Activated CD4-positive, alpha-beta memory T cell treated with anti-CD3 and anti-CD28 coated beads for 36 hours (primary cell): ENCODE measurements around the gene PIGN. TPM values are rescaled to one million over a fixed set of nuclear protein-coding genes. Genes with fewer than 3 reads are reported as not detected.
"Not testable (repeated sequence)": the region's sequence is repeated elsewhere in the genome, so short reads cannot be mapped to it uniquely, and the experiment has no call there.

ENCODE experiments used
- CTCF ChIA-PET: fragments of 350-600 bp; sonication (Branson Sonifier 250); formaldehyde crosslinking; loops from one replicate; lab custom pipeline; 2021; ENCODE audit warnings: antibody characterized with exemption, inconsistent platforms; lab: Charles Lee
- POLR2A ChIA-PET: fragments of 350-600 bp; sonication (Branson Sonifier 250); formaldehyde crosslinking; loops from one replicate; lab custom pipeline; 2021; ENCODE audit warnings: antibody characterized with exemption; lab: Charles Lee
- DNase-seq: peaks from one replicate; pipeline ENCODE4 v3.0.0-alpha.2; 2020
- H3K27ac Mint-ChIP-seq: one replicate; pipeline ENCODE4 v1.8.0; 2021; ENCODE audit warnings: mixed read lengths
- H3K27me3 Mint-ChIP-seq: one replicate; pipeline ENCODE4 v1.8.0; 2021; ENCODE audit warnings: mixed read lengths
- H3K36me3 Mint-ChIP-seq: one replicate; pipeline ENCODE4 v1.8.0; 2021; ENCODE audit warnings: mixed read lengths
- H3K4me1 Mint-ChIP-seq: one replicate; pipeline ENCODE4 v1.8.0; 2021; ENCODE audit warnings: low read depth, mixed read lengths
- H3K4me3 Mint-ChIP-seq: one replicate; pipeline ENCODE4 v1.8.0; 2021; ENCODE audit warnings: mild to moderate bottlenecking, mixed read lengths
- H3K9me3 Mint-ChIP-seq: one replicate; pipeline ENCODE4 v1.8.0; 2021; ENCODE audit warnings: mixed read lengths
- intact Hi-C: fragments of 100-400 bp; cut with micrococcal nuclease; formaldehyde crosslinking; loops from one replicate; pipeline ENCODE4 v1.15.1; 2023
- total RNA-seq, 2 experiments: library from RNA; stranded (reverse); gene quantifications; one replicate each; pipeline ENCODE4 v1.2.3, GENCODE V29; 2021

PIGN gene
- total RNA-seq, 2 experiments from 2014 or later = 26.2 to 27.8 TPM

DNA sequence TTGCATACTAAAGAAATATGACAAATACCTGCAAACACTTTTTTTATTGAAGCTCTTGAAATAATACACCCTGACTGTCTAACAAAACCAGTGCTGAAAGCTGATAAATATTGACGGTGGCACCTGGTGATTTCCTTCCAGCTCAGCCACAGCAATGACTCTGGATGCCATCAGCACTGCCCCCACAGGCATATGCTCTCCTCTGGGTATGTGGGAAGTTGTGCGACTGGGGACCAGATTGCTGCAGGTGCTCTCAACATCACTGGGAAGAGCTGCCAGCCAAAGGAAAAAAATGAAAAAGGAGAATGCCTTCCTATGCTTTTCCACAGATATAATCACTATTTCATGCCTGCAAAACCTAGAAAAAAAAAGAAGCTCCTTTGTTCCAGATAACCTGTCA, 141.5 kb downstream of the PIGN start:
- intact Hi-C loops = no loop called here
- no peak overlapping the region for H3K27ac Mint-ChIP-seq
- no peak for DNase-seq
- peaks cover 9% of the 10 kb centered on the region for H3K9me3 Mint-ChIP-seq
- H3K27me3 Mint-ChIP-seq = no peaks in the 10 kb centered on the region
- POLR2A ChIA-PET = no interaction called here
- no peak overlapping the region for H3K4me3 Mint-ChIP-seq
- H3K36me3 Mint-ChIP-seq = peaks cover 14% of the 10 kb centered on the region
- CTCF ChIA-PET = interaction anchor here (1.2 kb wide), 1 partner anchor 19 kb away, joined by 3 read pairs; no protein-coding TSS in a partner anchor
- H3K4me1 Mint-ChIP-seq = no peaks in the 10 kb centered on the region

DNA sequence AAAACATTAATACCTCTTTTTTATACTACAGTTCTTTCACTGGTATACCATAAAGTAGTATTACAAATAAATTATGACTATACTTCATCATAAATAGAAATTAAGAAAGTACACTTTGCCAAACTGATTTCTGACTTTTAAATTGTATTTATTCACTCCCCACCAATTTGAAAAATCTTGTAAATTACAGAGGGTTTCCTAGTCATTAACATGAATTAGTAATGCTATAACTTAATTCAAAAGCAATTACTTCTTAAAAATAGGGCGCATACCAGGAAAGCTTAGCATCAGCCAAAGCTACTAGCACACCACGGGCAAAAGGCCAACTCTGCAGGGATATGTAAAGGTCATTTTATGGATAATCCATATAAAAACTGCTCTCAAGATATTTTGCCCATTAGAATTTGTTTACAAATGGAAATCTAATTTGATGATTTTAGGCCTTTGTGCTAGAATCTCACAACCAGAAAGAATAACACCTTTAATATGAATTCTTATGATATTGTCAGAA, 142.3 kb downstream of the PIGN start:
- Mint-ChIP-seq H3K27me3 (no peaks in the 10 kb centered on the region), H3K9me3 (peaks cover 9% of the 10 kb centered on the region), H3K4me3 (no peak overlapping the region), H3K27ac (no peak overlapping the region), H3K4me1 (no peaks in the 10 kb centered on the region), H3K36me3 (peaks cover 14% of the 10 kb centered on the region)
- intact Hi-C loops = no loop called here
- DNase-seq = no peak
- ChIA-PET CTCF (no interaction called here), POLR2A (no interaction called here)

DNA sequence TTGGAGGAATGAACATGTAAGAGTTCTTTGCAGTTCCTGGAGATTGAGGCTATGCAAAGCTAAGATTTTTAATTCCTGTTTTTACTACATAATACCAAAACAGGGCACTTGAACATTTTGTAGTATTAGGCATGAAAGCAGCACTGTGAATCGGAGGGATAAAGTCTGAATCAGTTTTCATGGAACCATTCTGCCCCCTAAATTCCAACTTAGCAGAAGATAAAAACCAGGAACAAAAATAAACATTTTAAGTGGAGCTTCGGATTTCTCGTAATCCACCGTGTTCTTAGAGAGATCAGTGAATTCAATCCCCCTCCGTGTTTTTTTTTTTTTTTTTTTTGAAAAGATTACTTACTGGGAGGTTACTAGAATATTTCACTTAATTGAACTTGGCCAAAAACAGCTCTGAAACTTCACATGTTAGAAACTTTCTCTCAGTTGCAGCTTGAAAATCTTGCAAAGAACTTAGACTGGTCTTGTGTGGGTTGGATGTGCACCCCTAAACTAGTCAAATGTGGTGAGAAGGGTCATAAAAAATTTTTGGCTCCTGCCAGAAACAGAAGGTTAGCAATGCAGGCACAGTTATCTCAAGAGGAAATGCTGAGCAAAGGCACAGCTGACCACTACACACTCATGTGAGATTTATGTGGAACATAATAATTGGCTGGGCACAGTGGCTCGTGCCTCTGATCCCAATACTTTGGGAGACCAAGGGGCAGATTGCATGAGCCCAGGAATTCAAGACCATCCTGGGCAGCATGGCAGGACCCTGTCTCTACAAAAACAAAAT, 148.7 kb downstream of the PIGN start:
- Mint-ChIP-seq H3K36me3 (no peaks in the 10 kb centered on the region), H3K4me1 (peaks cover 8% of the 10 kb centered on the region), H3K27ac (no peak overlapping the region), H3K4me3 (no peak overlapping the region), H3K27me3 (no peaks in the 10 kb centered on the region), H3K9me3 (no peaks in the 10 kb centered on the region)
- DNase-seq = no peak
- intact Hi-C loops = no loop called here
- CTCF ChIA-PET = no interaction called here
- POLR2A ChIA-PET = no interaction called here

DNA sequence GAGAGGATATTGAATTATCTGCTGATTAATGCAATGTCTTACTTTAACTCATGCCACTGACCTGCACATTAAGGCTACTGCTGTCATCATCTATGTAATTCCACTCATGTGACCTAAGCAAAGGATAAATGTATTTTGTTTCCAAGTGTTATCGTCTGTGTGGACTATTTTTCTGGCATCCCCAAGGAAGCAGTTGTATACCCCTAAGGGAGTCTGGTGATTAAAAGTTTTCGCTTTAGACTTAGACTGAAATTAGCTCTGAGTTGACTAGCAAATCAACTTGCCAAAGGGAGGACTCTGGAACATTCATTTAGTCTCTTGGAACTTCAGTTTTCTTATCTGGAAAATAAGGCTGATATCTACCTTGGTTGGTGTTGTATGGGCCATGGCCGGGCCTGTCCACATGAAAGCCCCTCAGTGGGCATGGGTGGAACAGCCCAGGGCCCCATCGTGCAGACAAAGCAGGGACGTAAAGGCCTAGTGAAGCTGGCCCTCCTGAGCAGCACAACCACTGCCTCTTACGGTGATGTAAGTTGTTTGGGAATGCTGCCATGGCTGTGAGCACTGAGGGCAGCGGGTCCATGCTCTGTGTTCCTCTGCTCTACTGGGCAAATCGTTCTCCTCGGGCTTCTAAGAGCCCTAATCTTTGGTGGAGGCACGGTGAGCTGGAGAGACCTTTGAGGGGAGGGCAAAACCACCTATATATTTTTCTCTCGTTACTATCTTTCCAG, 149.7 kb downstream of the PIGN start:
- Mint-ChIP-seq H3K27me3 (no peaks in the 10 kb centered on the region), H3K36me3 (no peaks in the 10 kb centered on the region), H3K4me3 (no peak overlapping the region), H3K27ac (no peak overlapping the region), H3K4me1 (peaks cover 14% of the 10 kb centered on the region), H3K9me3 (no peaks in the 10 kb centered on the region)
- ChIA-PET CTCF (no interaction called here), POLR2A (no interaction called here)
- no peak for DNase-seq
- intact Hi-C loops = no loop called here

DNA sequence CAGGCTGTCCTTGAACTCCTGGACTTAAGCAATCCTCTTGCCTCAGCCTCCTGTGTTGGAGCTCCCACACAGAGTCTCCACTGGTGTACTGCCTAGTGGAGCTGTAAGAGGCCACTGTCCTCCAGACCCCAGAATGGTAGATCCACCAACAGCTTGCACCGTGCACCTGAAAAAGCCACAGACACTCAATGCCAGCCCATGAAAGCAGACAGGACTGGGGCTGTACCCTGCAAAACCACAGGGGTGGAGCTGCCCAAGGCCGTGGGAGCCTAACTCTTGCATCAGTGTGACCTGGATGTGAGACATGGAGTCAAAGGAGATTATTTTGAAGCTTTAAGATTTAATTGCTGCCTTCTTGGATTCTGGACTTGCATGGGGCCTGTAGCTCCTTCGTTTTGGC, 152.6 kb downstream of the PIGN start:
- H3K4me3 Mint-ChIP-seq, intact Hi-C loops, H3K27ac Mint-ChIP-seq, H3K27me3 Mint-ChIP-seq, H3K36me3 Mint-ChIP-seq, POLR2A ChIA-PET, H3K9me3 Mint-ChIP-seq: not testable (repeated sequence)
- CTCF ChIA-PET = interaction anchor here (0.6 kb wide), 1 partner anchor 391 kb away, joined by 3 read pairs; no protein-coding TSS in a partner anchor
- H3K4me1 Mint-ChIP-seq = peaks cover 14% of the 10 kb centered on the region
- DNase-seq = peak; percentile 31

DNA sequence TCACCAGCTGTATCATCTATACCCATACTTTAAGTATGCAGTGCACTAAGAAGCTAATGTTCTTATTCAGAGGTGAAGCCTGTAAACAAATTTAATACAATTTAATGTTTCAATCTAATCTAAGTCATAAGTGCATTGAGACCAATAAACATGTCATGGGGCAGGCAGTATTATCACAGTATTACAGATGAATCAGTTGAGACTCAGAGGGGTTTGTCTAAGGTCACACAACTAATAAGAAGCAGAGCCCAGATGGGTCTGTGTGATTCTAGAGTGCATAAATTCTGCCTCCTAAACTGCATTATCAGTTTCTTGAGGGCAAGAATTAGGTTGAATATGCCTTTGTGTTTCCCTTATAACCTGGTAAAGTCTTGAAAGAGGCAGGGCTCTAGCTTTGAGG, 153.1 kb downstream of the PIGN start:
- no peaks in the 10 kb centered on the region for H3K9me3 Mint-ChIP-seq
- H3K4me3 Mint-ChIP-seq = no peak overlapping the region
- no peaks in the 10 kb centered on the region for H3K27me3 Mint-ChIP-seq
- no peaks in the 10 kb centered on the region for H3K36me3 Mint-ChIP-seq
- intact Hi-C loops = no loop called here
- ChIA-PET POLR2A (no interaction called here), CTCF (interaction anchor here (1.0 kb wide), 1 partner anchor 452 kb away, joined by 3 read pairs; no protein-coding TSS in a partner anchor)
- no peak overlapping the region for H3K27ac Mint-ChIP-seq
- DNase-seq = no peak
- peaks cover 14% of the 10 kb centered on the region for H3K4me1 Mint-ChIP-seq

DNA sequence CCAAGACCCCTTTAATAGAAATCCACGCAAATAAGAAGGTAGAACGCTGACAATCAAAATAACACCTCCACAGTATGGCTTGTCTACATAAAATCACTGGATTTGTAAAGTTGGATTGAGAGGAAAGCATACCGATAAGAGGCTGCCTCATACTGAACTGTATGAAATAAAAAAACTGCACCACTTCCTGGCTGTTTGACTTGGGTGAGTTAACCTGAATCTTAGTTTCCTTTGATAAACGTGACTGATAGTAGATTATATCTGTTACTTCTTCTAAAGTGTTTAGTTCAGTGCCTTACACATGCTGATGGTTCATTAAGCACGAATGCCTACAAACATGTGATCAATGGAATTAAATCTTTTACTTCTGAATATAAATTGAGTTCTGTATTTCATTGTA, 153.6 kb downstream of the PIGN start:
- no peak overlapping the region for H3K4me3 Mint-ChIP-seq
- intact Hi-C loops = no loop called here
- H3K36me3 Mint-ChIP-seq = no peaks in the 10 kb centered on the region
- ChIA-PET CTCF (interaction anchor here (1.0 kb wide), 1 partner anchor 451 kb away, joined by 3 read pairs; no protein-coding TSS in a partner anchor), POLR2A (no interaction called here)
- H3K27me3 Mint-ChIP-seq = no peaks in the 10 kb centered on the region
- peaks cover 14% of the 10 kb centered on the region for H3K4me1 Mint-ChIP-seq
- H3K27ac Mint-ChIP-seq = no peak overlapping the region
- no peaks in the 10 kb centered on the region for H3K9me3 Mint-ChIP-seq
- DNase-seq = no peak

DNA sequence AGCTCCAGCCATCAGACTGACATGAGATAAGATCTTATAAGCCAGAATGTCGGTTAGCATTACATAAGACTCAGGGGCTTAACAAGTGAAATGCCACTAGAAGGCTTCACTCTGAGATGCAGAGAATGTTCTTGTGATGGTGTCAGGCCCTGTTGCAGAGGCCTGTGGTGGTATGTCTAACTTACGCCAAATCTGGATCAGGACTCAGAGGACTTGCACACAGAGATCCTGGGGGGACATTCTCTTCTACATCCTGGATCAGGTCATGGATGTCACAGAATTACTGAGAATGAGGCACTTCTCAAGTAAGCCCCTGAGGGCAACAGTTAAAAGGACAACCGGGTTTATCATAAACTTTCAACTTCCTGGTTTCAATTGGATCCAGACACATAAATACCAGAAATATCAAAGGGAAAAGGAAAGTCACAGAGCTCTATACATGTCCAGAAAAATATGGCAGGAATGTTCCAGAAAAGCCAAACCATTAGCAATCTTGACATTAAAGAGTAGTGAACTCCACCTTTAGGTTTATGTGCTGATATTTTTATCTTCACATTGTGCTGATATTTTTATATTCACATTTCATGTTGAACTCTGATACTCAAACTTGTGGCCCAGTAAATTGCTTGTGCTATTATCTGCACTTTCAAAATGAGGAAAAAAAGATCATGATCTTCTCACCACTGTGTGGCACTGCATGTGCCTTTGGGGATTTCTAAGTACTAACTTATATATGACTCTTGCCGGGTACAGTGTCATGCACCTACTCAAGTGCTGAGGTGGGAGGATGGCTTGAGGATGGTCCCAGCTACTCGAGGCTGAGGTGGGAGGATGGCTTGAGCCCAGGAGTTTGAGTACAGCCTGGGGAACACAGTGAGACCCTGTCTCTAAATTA, 156.5 kb downstream of the PIGN start:
- Mint-ChIP-seq H3K4me1 (peaks cover 14% of the 10 kb centered on the region), H3K27ac (no peak overlapping the region), H3K4me3 (no peak overlapping the region), H3K27me3 (peaks cover 4% of the 10 kb centered on the region), H3K36me3 (no peaks in the 10 kb centered on the region), H3K9me3 (no peaks in the 10 kb centered on the region)
- ChIA-PET POLR2A (no interaction called here), CTCF (no interaction called here)
- intact Hi-C loops = no loop called here
- no peak for DNase-seq

DNA sequence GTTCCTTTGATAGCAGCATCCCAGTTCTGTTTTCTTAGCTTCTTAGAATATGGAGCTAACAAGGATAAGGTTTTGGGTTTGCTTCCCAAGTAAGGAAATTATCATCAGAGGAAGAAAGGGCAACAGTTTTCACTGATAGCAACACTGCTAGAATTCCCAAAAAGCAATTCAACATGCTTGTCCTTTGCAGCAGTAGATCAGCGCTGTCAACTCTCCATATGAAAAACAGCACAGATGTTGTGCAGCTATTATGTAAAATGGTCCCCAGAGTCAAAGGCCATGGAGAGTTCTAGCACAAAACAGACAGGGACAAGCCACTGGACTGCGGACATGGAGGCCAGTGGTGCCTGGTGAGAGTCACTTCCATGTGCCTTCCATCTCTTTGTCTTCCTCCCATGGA, 158.1 kb downstream of the PIGN start:
- H3K9me3 Mint-ChIP-seq = no peaks in the 10 kb centered on the region
- no peaks in the 10 kb centered on the region for H3K36me3 Mint-ChIP-seq
- no peak overlapping the region for H3K27ac Mint-ChIP-seq
- DNase-seq = no peak
- CTCF ChIA-PET = no interaction called here
- intact Hi-C loops = no loop called here
- peaks cover 12% of the 10 kb centered on the region for H3K4me1 Mint-ChIP-seq
- no peak overlapping the region for H3K4me3 Mint-ChIP-seq
- H3K27me3 Mint-ChIP-seq = peaks cover 4% of the 10 kb centered on the region
- POLR2A ChIA-PET = no interaction called here

DNA sequence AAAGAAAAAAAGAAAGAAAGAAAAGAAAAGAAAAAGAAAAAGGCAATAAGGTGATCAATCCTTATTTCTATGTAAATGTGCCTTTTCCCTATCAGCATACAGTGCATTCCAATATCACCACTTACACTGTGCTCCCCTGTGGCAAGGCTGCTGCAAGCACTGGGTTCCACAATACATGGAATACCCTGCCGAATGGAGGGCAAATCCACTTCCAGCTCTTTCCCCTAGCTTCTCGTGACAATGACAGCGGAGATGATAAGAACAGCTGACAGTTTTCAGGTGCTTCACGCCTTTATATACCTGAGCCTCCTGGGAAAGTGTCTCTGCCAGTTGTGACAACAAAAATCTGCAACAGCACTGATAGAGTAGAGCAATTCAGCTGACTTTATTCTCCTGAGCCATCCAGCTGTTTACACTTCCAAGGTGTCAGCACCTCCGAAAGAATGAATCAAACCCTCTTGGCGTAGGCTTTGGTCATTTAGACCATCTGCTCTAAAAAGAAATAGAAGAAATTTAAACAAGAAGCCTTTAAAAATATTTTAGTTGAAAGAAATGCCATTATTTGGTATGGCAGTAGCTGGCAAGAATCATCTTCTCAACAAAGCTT, 158.8 kb downstream of the PIGN start:
- Mint-ChIP-seq H3K9me3 (no peaks in the 10 kb centered on the region), H3K27ac (no peak overlapping the region), H3K27me3 (peaks cover 4% of the 10 kb centered on the region), H3K4me3 (no peak overlapping the region), H3K36me3 (no peaks in the 10 kb centered on the region), H3K4me1 (peaks cover 5% of the 10 kb centered on the region)
- ChIA-PET CTCF (no interaction called here), POLR2A (no interaction called here)
- no peak for DNase-seq
- intact Hi-C loops = no loop called here

DNA sequence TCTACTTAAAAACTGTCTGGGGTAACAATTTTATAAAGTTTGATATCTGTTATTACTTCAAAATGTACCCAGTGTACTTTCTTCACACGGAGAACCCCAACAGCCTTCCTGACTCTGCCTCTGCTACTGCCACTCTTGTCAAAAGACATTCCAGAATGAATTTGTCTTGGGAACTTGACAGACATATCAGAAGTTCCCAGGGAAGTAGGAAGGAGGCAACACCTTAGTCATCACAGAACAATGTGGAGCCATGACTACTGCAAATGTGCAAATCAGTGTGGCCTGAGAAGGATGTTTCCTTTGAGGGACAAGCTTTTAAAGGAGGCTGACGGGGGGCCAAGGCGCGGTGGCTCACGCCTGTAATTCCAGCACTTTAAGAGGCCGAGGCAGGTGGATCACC, 160.3 kb downstream of the PIGN start:
- no peaks in the 10 kb centered on the region for H3K9me3 Mint-ChIP-seq
- ChIA-PET CTCF (interaction anchor here (1.0 kb wide), 1 partner anchor 19 kb away, joined by 3 read pairs; no protein-coding TSS in a partner anchor), POLR2A (no interaction called here)
- intact Hi-C loops = no loop called here
- H3K4me3 Mint-ChIP-seq = no peak overlapping the region
- no peaks in the 10 kb centered on the region for H3K4me1 Mint-ChIP-seq
- no peak overlapping the region for H3K27ac Mint-ChIP-seq
- DNase-seq = no peak
- no peaks in the 10 kb centered on the region for H3K36me3 Mint-ChIP-seq
- peaks cover 4% of the 10 kb centered on the region for H3K27me3 Mint-ChIP-seq
